ENCODE results near the gene TM9SF3. TPM values are rescaled to one million over a fixed set of nuclear protein-coding genes. Genes with fewer than 3 reads are reported as not detected.
"Not testable (repeated sequence)": the region's sequence is repeated elsewhere in the genome, so short reads cannot be mapped to it uniquely, and the experiment has no call there.

The TM9SF3 gene
- total RNA-seq, 2 donors from 2014 or later, result 74.1 to 165 TPM

GRCh38 chr10:96577069-96577468, 9.7 kb downstream of the TM9SF3 start:
- DNase-seq (ENCODE audit: low spot score), result peak; percentile 22
- H3K36me3 ChIP-seq, result no peaks in the 10 kb centered on the region
- H3K4me1 ChIP-seq (replicated peaks), result peaks cover 26% of the 10 kb centered on the region
- TF ChIP-seq CTCF (IDR thresholded peaks at IDR 0.05) (no peak), POLR2AphosphoS5 (IDR thresholded peaks at IDR 0.05) (peak; percentile 71), POLR2A (IDR thresholded peaks at IDR 0.05) (no peak)
- no peak overlapping the region for H3K4me3 ChIP-seq
- intact Hi-C loops (cut with DNase I), result no loop called here
- no peaks in the 10 kb centered on the region for H3K27me3 ChIP-seq (replicated peaks; ENCODE audit: insufficient read depth)
- 49% methylated on average over 1 of the region's 1 CpG for WGBS
- no peak overlapping the region for H3K27ac ChIP-seq
- no peaks in the 10 kb centered on the region for H3K9me3 ChIP-seq

DNA sequence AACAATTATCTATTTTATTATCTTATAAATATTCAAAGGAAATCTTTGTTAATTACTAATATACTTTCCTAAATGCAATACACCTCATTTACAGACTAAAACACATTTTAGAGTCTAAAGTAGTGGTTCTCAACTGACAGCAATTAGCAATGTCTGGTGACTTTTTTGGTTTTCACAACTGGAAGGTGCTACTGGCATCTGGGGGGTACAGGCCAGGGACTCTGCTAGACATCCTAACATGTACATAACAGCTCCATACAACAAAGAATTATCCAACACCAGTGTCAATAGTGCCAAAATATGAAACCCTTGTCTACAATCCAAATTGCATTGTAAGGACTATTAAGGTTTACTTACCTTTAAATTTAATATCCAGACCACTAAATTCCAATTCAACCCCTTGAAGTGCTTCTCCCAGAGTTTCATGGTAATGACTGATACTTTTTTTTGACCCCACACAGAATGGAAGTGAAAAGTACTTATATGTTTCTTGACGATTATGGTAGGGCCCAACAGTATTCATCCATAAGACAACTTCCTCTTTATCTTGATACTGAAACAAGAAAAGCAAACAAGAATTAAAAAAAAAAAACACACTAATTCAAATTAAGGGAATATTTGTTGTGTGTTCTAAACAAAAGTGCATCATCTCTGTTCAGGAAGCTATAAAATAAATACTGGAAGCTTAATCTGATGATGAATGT, 10.4 kb downstream of the TM9SF3 start:
- Histone ChIP-seq H3K9me3 (no peaks in the 10 kb centered on the region), H3K27me3 (replicated peaks; ENCODE audit: insufficient read depth) (no peaks in the 10 kb centered on the region), H3K4me3 (no peak overlapping the region), H3K36me3 (no peaks in the 10 kb centered on the region), H3K27ac (no peak overlapping the region), H3K4me1 (replicated peaks) (peaks cover 26% of the 10 kb centered on the region)
- no peak for TF ChIP-seq CTCF (IDR thresholded peaks at IDR 0.05)
- TF ChIP-seq POLR2A (IDR thresholded peaks at IDR 0.05), result no peak
- no peak for TF ChIP-seq POLR2AphosphoS5 (IDR thresholded peaks at IDR 0.05)
- intact Hi-C loops (cut with DNase I), result no loop called here
- DNase-seq (ENCODE audit: low spot score), result no peak
- WGBS, result 22% methylated on average over 1 of the region's 1 CpG

DNA sequence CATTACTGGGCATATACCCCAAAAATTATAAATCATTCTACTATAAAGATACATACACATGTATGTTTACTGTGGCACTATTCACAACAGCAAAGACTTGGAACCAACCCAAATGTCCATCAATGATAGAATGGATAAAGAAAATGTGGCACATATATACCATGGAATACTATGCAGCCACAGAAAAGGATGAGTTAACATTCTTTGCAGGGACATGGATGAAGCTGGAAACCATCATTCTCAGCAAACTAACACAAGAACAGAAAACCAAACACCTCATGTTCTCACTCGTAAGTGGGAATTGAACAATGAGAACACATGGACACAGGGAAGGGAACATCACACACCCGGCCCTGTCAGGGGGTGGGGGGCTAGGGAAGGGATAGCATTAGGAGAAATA, 12.2 kb downstream of the TM9SF3 start:
- H3K36me3 ChIP-seq; DNase-seq (ENCODE audit: low spot score); H3K27ac ChIP-seq; H3K4me3 ChIP-seq; H3K27me3 ChIP-seq (replicated peaks; ENCODE audit: insufficient read depth); H3K9me3 ChIP-seq; intact Hi-C loops (cut with DNase I): not testable (repeated sequence)
- 84% methylated on average over 2 of the region's 2 CpGs for WGBS
- H3K4me1 ChIP-seq (replicated peaks), result peaks cover 20% of the 10 kb centered on the region

- intact Hi-C loops (cut with DNase I), result no loop called here
- TF ChIP-seq POLR2AphosphoS5 (IDR thresholded peaks at IDR 0.05) (no peak), POLR2A (IDR thresholded peaks at IDR 0.05) (no peak)
- Histone ChIP-seq H3K36me3 (no peaks in the 10 kb centered on the region), H3K4me3 (no peak overlapping the region), H3K27me3 (replicated peaks; ENCODE audit: insufficient read depth) (no peaks in the 10 kb centered on the region), H3K27ac (no peak overlapping the region), H3K9me3 (no peaks in the 10 kb centered on the region), H3K4me1 (replicated peaks) (peaks cover 17% of the 10 kb centered on the region)
- WGBS, result 60% methylated on average over 5 of the region's 5 CpGs
- DNase-seq (ENCODE audit: low spot score), result no peak
These were observed 13.8 kb downstream of the TM9SF3 start for GRCh38 chr10:96573036-96573435.

DNA sequence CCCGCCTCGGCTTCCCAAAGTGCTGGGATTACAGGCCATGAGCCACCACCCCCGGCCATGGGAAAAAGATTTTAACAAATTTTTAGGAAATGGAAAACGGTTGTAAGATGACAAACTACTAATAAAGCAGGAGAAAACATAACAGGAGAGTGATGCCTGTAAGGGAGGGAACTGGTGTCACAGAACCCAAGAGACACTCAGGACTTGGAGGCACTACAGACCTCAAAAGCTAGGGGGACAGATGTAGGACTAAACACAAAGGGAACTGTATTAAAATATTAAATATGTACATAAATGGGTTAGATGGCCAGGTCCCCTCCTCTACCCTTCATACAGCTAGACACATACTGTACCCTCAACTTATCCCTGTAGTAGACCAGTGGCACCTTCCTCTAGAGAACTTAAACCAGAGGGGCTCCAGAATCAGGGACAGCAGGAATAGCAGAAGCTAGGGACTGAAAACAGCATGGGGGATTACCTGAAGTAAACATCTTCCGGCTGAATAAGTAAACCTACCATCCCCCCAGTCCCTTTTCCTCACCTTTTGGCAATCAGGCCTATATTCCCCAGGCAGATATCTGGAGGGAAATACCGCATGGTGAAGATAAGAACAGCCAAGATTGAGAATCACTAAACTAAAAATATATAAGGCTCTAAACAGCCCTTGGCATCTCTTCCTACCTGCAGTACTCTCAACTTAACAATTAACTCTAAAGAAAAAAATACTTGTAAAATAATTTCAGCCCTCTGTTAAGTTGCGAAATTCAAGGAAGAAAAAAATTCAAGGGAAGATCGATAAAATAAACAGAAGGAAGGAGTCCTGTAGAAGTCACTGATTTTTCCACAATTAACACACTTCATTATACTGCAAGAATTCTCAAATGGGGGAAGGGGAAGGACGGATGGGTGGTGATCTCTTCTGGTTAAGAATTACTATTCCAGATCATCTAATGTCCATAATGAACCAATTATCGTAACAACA, 15.5 kb downstream of the TM9SF3 start:
- intact Hi-C loops (cut with DNase I), result no loop called here
- no peaks in the 10 kb centered on the region for H3K9me3 ChIP-seq
- DNase-seq (ENCODE audit: low spot score), result no peak
- H3K27ac ChIP-seq, result no peak overlapping the region
- H3K4me3 ChIP-seq, result no peak overlapping the region
- 84% methylated on average over 10 of the region's 10 CpGs for WGBS
- no peaks in the 10 kb centered on the region for H3K36me3 ChIP-seq
- H3K27me3 ChIP-seq (replicated peaks; ENCODE audit: insufficient read depth), result no peaks in the 10 kb centered on the region
- no peak for TF ChIP-seq POLR2A (IDR thresholded peaks at IDR 0.05)
- peaks cover 16% of the 10 kb centered on the region for H3K4me1 ChIP-seq (replicated peaks)

- Histone ChIP-seq H3K27me3 (replicated peaks; ENCODE audit: insufficient read depth) (no peaks in the 10 kb centered on the region), H3K4me3 (no peak overlapping the region), H3K36me3 (no peaks in the 10 kb centered on the region), H3K4me1 (replicated peaks) (peaks cover 11% of the 10 kb centered on the region), H3K9me3 (no peaks in the 10 kb centered on the region), H3K27ac (no peak overlapping the region)
- DNase-seq (ENCODE audit: low spot score), result no peak
- intact Hi-C loops (cut with DNase I), result no loop called here
- 62% methylated on average over 6 of the region's 6 CpGs for WGBS
- no peak for TF ChIP-seq CTCF (IDR thresholded peaks at IDR 0.05)
- no peak for TF ChIP-seq POLR2AphosphoS5 (IDR thresholded peaks at IDR 0.05)
- TF ChIP-seq POLR2A (IDR thresholded peaks at IDR 0.05), result no peak
These were observed 16.3 kb downstream of the TM9SF3 start for GRCh38 chr10:96570511-96570910.
